GM19455 (cell line): Measurements from ENCODE around the gene ASAH2.
"Not testable (repeated sequence)": the region's sequence is repeated elsewhere in the genome, so short reads cannot be mapped to it uniquely, and the experiment has no call there.

Source experiments
- ATAC-seq: cut with Tn5 transposase; IDR thresholded peaks from one replicate; pipeline ENCODE4 v1.9.1; 2021; ENCODE audit not compliant: unreplicated experiment

The ASAH2 gene

GRCh38 chr10:50260791-50261281, 9.5 kb upstream of the ASAH2 start:
- ATAC-seq = peak; percentile 99

GRCh38 chr10:50254479-50254878, 3.2 kb upstream of the ASAH2 start:
- no peak for ATAC-seq

DNA sequence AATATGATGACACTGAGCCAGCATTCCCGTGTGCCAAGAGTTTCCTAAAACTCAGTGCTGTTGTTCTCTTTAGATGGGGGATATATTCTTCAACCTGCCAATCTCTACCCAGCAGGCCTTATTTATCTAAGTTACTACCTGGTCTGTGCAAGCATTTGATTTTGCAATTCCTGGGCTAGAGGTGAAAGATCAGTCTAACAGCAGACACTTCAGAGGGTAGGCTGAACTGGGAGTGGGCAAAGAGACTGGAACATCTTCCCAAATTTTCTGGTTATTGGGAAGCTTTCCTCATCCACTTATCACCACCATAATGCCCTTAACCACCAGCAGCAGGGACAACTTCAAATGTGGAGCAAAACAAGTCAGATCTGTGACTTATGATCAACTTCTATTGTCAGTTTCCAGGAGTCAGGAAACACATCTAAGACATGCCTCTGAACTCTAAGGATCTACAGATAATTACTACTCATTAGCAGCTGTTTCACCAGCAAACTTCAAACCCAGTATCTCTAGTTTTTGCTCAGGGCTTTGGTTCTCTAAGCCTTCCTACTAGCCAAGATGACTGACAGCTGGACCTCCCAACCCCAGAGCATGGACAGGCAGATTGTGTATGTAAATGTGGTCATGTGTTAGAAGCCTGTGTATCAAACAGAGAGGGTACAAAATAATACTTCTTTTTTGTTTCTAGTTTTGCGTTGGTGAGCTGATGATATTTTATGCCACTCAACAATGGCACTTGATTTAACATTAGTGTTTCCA, 1.0 kb downstream of the ASAH2 start:
- no peak for ATAC-seq

DNA sequence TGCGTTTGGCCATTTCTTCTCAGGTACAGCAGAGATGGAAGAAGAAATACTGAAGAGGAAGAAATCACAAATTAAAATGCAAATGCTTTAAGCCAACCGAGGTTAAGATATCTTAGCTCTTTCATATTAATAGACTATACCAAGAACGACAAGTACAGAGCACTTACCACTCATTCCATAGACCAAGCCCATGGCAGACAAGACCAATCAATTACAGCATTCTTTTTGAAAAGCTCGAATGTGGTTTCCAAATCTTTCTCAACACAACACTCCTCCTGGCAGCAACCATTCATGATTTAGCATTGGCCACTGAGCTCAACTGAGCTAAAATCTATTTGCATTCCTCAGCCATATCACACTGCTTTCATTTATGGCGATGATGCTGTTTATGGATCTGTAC, 2.7 kb downstream of the ASAH2 start:
- no peak for ATAC-seq

DNA sequence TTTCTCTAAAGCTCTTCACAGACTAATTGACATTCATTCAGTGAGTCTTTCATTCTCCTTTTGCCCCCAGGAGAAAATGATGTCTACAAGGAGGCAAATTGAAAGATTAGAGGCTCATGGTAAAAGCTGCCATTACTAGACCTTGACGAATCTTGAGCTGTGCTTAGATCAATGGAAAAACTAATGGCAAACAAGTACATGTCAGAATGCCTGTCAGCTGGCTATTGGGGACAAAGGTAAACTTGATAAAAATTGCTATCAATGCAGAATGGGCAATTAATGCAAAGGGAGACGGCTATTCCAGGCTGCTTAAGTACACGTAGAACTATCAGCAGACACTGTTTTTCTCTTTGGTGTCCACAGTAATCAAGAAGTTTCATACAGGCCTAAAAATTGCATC, 3.3 kb downstream of the ASAH2 start:
- no peak for ATAC-seq

GRCh38 chr10:50244201-50244600, 7.1 kb downstream of the ASAH2 start:
- ATAC-seq = no peak

- ATAC-seq = no peak
Measured at GRCh38 chr10:50242777-50243176, 8.5 kb downstream of the ASAH2 start.

DNA sequence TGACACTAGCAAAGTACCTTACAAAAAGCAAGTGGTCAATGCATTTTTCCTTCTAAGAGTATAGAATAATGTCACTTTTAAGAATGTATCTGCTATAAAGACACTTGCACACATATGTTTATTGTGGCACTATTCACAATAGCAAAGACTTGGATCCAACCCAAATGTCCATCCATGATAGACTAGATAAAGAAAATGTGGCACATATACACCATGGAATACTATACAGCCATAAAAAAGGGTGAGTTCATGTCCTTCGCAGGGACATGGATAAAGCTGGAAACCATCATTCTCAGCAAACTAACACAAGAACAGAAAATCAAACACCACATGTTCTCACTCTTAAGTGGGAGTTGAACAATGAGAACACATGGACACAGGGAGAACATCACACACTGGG, 9.8 kb downstream of the ASAH2 start:
- not testable (repeated sequence) for ATAC-seq

DNA sequence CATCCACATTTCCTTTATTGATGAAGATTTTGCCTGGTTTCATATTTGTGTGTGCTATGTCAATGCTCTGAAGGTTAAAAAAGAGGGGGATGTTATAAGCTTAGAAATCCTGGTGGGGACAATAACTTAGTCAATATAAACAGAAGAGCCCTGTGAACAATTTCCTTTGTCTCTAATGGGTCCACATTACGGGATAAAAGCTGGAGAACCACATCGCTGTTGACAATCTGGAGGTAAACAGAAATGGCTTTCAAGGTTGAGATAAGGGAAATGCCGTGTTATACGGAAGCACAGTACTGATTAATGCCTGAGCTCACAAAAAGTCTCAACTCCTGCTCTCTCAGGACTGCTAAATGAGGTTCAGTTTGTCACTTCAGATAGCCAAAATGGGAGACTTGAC, 16.8 kb downstream of the ASAH2 start:
- ATAC-seq = no peak

DNA sequence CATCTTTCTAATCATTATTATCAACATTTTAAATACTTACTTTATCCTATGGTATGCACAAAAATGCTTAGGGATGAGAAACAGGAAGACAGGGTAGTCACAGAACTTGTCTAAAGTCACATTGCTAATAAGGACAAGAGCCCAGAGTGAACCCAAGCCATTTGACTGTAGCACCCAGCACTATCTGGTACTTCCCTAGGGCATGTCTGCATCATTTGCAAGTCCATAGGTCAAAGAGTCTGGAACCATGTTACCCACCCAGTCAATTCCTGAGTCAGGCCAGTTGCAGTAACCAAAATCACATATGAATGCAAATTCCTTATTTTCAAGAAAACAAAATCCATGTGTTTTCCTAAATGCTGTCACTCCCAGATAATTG, 19.1 kb downstream of the ASAH2 start:
- no peak for ATAC-seq

GRCh38 chr10:50231515-50232260, 19.6 kb downstream of the ASAH2 start:
- ATAC-seq = no peak

- no peak for ATAC-seq
Measured at GRCh38 chr10:50229460-50229859, 21.9 kb downstream of the ASAH2 start.

DNA sequence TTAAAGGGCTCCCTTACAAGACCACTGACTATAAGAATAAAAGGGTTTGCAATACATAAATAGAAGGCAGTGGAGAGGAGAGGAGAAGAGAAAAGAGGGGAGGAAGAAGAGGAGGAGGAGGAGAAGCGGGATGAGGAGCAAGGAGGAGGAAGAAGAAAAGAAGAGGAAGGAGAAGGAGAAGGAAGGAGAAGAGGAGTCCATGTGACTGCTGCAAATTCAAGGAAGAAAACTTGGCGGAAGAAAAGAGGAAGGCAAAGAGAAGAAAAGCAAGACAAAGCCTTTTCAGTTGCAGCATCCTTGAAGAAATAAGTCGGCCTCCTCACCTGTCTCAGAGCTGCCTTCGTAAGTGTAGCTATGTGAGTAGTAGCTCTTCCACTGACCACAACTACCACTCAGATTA, 22.6 kb downstream of the ASAH2 start:
- ATAC-seq = no peak

GRCh38 chr10:50226610-50227009, 24.7 kb downstream of the ASAH2 start:
- no peak for ATAC-seq

DNA sequence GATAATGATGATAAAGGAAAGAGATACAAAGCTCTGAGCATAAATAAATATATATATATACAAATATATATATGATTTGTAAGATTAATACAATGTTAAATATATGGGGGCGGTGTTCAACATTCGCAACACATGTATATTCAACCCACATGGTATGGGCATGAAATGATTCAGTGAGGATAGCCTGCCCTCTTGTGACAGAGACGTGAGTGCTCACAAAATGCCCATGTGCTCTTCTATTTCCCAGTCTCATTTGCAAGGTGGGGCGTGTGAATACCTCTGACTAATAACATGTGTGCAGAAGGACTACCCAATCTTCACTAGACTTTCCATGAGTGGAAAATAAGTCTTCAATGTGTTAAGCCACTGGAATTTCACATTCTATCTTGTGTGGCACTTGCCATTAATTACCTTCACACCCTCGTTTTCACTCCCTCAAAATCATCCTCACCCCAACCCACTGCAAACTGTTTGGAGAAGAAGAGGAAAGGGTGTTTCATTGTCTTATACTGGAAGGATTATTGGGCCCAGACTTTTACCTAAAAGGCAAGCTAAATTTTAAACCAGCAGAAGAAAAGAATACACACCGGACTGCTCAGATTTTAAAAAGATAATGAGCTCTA, 26.9 kb downstream of the ASAH2 start:
- ATAC-seq = peak; percentile 93

- ATAC-seq = no peak
Measured at GRCh38 chr10:50222199-50222598, 29.1 kb downstream of the ASAH2 start.

DNA sequence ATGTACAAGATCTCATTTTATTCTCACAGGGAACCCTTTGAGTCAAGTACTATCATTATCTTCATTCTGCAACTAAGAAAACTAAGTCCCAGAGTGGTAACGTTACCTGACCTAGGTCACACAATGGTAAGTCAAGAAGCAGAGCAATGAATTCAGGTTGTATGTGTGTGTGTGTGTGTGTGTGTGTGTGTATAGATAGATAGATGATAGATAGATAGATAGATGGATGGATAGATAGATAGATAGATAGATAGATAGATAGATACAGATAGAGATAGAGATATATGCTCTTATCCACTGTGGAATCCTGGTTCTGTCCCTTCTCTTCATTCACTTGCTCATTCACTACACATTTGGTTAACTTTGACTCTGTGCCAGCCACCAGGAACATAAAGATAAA, 29.8 kb downstream of the ASAH2 start:
- no peak for ATAC-seq

DNA sequence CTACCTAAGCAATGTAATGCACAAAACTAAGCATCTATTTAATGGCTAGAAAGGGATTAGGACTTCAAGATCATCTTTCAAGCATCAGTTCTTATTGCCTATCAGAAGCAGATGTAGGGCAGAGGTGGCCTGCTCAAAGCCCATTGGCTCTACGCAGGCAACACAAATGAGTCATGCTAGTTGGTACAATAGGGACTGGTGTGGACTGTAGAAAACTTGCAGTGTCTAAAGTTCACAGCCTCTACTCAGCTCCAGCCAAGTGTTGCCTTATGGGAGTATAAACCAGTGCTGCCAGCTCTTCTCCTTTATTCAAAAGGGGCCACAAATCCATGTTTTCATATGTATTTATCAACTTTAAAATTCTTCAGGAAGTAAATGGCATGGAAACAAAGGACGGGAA, 31.7 kb downstream of the ASAH2 start:
- ATAC-seq = no peak

GRCh38 chr10:50219200-50219599, 32.1 kb downstream of the ASAH2 start:
- no peak for ATAC-seq

DNA sequence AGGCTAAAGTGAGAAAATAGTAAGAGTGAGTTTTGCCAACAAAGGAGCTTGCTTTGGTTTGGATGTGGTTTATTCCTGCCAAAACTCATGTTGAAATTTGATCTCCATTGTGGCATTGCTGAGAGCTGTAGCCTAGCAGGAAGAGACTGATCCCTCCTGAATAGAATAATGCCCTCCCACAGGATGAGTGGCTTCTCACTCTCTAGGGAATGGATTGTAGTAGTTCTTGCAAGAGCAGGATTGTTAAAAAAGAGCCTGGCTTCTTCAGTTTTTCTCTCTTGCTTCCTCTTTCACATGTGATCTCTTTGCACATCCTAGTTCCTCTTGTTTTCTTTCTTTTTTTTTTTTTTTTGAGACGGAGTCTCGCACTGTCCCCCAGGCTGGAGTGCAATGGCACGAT, 34.4 kb downstream of the ASAH2 start:
- no peak for ATAC-seq

- no peak for ATAC-seq
Measured at GRCh38 chr10:50216418-50216817, 34.9 kb downstream of the ASAH2 start.

DNA sequence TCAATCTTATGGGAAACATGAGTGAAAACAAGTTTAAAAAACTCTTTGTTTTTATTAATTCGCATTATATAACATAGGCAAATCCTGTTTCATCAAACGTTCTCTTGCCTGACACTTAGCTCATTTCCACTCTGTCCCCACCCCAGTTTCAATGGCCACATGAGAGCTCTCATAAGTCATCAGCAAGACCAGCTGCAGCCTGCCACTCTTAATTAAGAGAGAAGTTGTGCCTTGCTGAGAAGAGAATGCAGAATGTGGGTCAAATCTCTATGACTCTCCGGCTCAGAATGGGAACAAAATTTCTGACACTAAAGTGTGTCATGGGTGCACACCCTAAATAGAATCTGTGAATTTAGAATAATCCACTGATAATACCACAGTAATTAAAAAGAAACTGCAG, 39.6 kb downstream of the ASAH2 start:
- ATAC-seq = no peak
